Measurements from ENCODE around the gene CDYL. TPM values are rescaled to one million over a fixed set of nuclear protein-coding genes. Genes with fewer than 3 reads are reported as not detected.

CDYL gene
- total and polyA plus RNA-seq, 2 of the 4 experiments (the other 2 are of a cell fraction): 14.2 to 92.1 TPM

- DNase-seq: no peak
- Histone ChIP-seq H3K36me3 (ENCODE audit: control insufficient read depth, insufficient read depth, low read length) (peaks cover 5% of the 10 kb centered on the region), H3K4ac (ENCODE audit: low read depth, low read length) (peak overlapping the region; percentile 3; the same call in 1 of the 2 replicates), H2BK20ac (ENCODE audit: low read depth, low read length) (no peak overlapping the region; the same call in 1 of the 2 replicates), H3K4me2 (ENCODE audit: low read depth, low read length) (no peak overlapping the region), H4K5ac (ENCODE audit: low read depth, low read length) (no peak overlapping the region), H4K8ac (ENCODE audit: low read depth in 2 of 2, low read length in 2 of 2) (no peak overlapping the region), H3K4me3 (ENCODE audit: insufficient read depth, low read depth, low read length) (no peak overlapping the region), H2BK5ac (ENCODE audit: low read depth, low read length, poor library complexity, severe bottlenecking) (no peak overlapping the region), H2AK9ac (replicated peaks; ENCODE audit: low read depth, low read length, poor library complexity) (no peak overlapping the region), H3K9me1 (ENCODE audit: insufficient read depth, low read length) (peaks cover 25% of the 10 kb centered on the region), H3K23ac (ENCODE audit: low read depth, low read length) (no peak overlapping the region), H4K91ac (ENCODE audit: insufficient read depth, low read depth, low read length) (no peak overlapping the region), H2BK15ac (ENCODE audit: low read depth, low read length) (no peak overlapping the region), H3K27ac (ENCODE audit: insufficient read depth, low read length) (no peak overlapping the region), H3K9me3 (ENCODE audit: control insufficient read depth, insufficient read depth, low read length) (no peaks in the 10 kb centered on the region), H3K79me1 (ENCODE audit: low read depth in 1 of 2, low read length in 2 of 2) (peaks cover 37 to 80% of the 10 kb centered on the region in 2 experiments), H3K27me3 (ENCODE audit: control insufficient read depth, insufficient read depth, low read length) (no peaks in the 10 kb centered on the region), H3K9ac (ENCODE audit: low read depth, low read length) (no peak overlapping the region), H2BK120ac (ENCODE audit: low read depth, low read length) (no peak overlapping the region), H3K14ac (replicated peaks; ENCODE audit: low read depth, low read length) (peak overlapping the region; percentile 72; the same call in 1 of the 2 replicates), H2AK5ac (ENCODE audit: low read depth, low read length) (no peak overlapping the region), H3K56ac (ENCODE audit: extremely low read depth, insufficient read depth, low read length) (no peak overlapping the region), H2AFZ (replicated peaks; ENCODE audit: low read length, poor library complexity) (no peak overlapping the region), H4K20me1 (ENCODE audit: insufficient read depth, low read length) (peaks cover 17% of the 10 kb centered on the region; the same call in 1 of the 2 replicates), H3K18ac (ENCODE audit: low read depth, low read length) (no peak overlapping the region), H3K4me1 (ENCODE audit: control insufficient read depth, insufficient read depth, low read length) (peaks cover 12% of the 10 kb centered on the region)
- in situ Hi-C loops (cut with MboI; ENCODE audit: low sequenced_read_pairs): no loop called here
- CTCF ChIA-PET: no interaction called here
- dilution Hi-C loops (cut with HindIII; ENCODE audit: low sequenced_read_pairs, unreplicated experiment): no loop called here
- POLR2A ChIA-PET (ENCODE audit: unreplicated experiment): no interaction called here
- ATAC-seq (ENCODE audit: low read depth): peak; percentile 24; the same call in 1 of the 2 replicates
- no TSS peak for BruUV-seq (replicated peaks)
- TF ChIP-seq SMC3 (IDR thresholded peaks at IDR 0.05; ENCODE audit: low read depth, low read length) (no peak), CHD1 (IDR thresholded peaks at IDR 0.05; ENCODE audit: low read depth, low read length) (no peak), MXI1 (IDR thresholded peaks at IDR 0.05; ENCODE audit: borderline replicate concordance, low read depth, low read length) (no peak)
- WGBS, 2 experiments (ENCODE audit: extremely low coverage in 2 of 2, insufficient read length in 1 of 2): no CpG with 5 or more reads among the region's 4 CpGs
- intact Hi-C loops (cut with micrococcal nuclease): no loop called here
Measured at GRCh38 chr6:4908062-4908461, 131.9 kb downstream of the CDYL start.

Measured in IMR-90 (cell line).